ENCODE results near the gene BOD1L1. TPM values are rescaled to one million over a fixed set of nuclear protein-coding genes. Genes with fewer than 3 reads are reported as not detected.

BOD1L1 gene
- total and polyA plus RNA-seq, 2 experiments from 2014 or later: 6.6 to 16.5 TPM

DNA sequence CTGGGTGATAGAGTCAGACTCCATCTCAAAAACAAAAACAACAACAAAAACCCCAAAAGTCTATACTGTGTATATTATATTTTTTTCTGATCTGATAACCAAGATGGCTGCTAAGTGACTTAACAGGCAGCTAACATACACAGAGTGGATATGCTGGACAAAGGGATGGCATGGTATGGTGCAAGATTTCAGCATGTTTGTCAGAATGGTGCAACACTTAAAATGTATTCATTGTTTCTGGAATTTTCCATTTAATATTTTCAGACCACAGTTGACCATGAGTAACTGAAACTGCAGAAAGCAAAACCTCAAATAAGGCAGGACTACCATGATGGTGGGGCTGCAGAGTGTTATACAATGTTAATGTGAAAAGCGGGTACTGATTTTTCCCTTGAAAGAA lies 6.1 kb upstream of the BOD1L1 start:
- Histone ChIP-seq H3K79me2 (ENCODE audit: insufficient read depth) (0 out of 2 replicates have a peak, but pooled peaks cover 1% of the 10 kb centered on the region), H4K20me1 (ENCODE audit: insufficient read depth) (no peaks in the 10 kb centered on the region), H3K4me2 (ENCODE audit: unreplicated experiment) (no peak overlapping the region), H2AFZ (no peak overlapping the region), H3K27ac (no peak overlapping the region), H3K36me3 (ENCODE audit: low read depth) (no peaks in the 10 kb centered on the region), H3F3A (ENCODE audit: insufficient read depth) (no peaks in the 10 kb centered on the region), H3K27me3 (replicated peaks; ENCODE audit: insufficient read depth) (no peaks in the 10 kb centered on the region), H3K9me3 (ENCODE audit: low read depth) (no peaks in the 10 kb centered on the region), H3K4me3 (no peak overlapping the region), H3K4me1 (ENCODE audit: insufficient read depth) (peaks cover 1% of the 10 kb centered on the region; the same call in 1 of the 2 replicates), H3K9me2 (ENCODE audit: insufficient read depth) (0 out of 2 replicates have a peak, but pooled peaks cover 3% of the 10 kb centered on the region), H3K9ac (no peak overlapping the region)
- TF ChIP-seq EZH2 (IDR thresholded peaks at IDR 0.05; ENCODE audit: insufficient read depth, poor library complexity, severe bottlenecking): no peak
- TF ChIP-seq EZH2phosphoT487 (IDR thresholded peaks at IDR 0.05; ENCODE audit: insufficient read depth, low read depth): no peak
- in situ Hi-C loops (cut with MboI): loop anchor here (25.0 kb wide), 1 partner anchor 1379 kb away; the partner anchor contains the start of gene CPEB2
- DNase-seq: peak; percentile 19
- WGBS, 2 experiments (ENCODE audit: low coverage in 1 of 2, low lambda C conversion rate in 2 of 2, missing lambda C conversion rate in 2 of 2): 68 to 70% methylated on average over 1 of the region's 1 CpG

DNA sequence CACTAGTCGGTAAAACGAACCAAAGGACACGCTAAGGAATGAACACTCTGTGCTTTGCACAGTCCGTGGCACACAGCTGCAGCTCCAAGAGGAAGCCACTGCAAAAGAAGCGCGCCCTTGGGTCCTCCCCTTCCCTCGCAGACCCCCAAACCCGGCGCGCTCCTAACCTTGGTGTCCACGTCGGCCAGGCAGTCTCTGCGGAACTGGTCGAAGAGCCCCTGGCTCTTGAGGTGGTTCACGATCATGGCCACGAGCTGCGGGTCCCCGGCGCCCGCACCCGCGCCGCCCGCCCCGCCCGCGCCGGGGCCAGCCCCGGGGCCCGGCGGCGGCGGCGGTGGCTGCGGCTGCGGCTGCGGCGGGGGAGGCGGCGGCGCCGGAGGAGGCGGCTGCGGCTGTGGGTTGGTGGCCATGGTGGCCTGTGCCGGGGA lies 333 bp downstream of the BOD1L1 start:
- Histone ChIP-seq H3K9ac (peak overlapping the region; percentile 94), H4K20me1 (ENCODE audit: insufficient read depth) (0 out of 2 replicates have a peak, but pooled peaks cover 3% of the 10 kb centered on the region), H3K27me3 (replicated peaks; ENCODE audit: insufficient read depth) (no peaks in the 10 kb centered on the region), H3K9me2 (ENCODE audit: insufficient read depth) (0 out of 2 replicates have a peak, but pooled peaks cover 3% of the 10 kb centered on the region), H3K36me3 (ENCODE audit: low read depth) (no peaks in the 10 kb centered on the region), H3K4me1 (ENCODE audit: insufficient read depth) (peaks cover 24% of the 10 kb centered on the region; the same call in 1 of the 2 replicates), H3K4me2 (ENCODE audit: unreplicated experiment) (peak overlapping the region; percentile 96), H3K4me3 (peak overlapping the region; percentile 99), H2AFZ (peak overlapping the region; percentile 87), H3F3A (ENCODE audit: insufficient read depth) (no peaks in the 10 kb centered on the region), H3K27ac (peak overlapping the region; percentile 75), H3K9me3 (ENCODE audit: low read depth) (no peaks in the 10 kb centered on the region), H3K79me2 (ENCODE audit: insufficient read depth) (peaks cover 57% of the 10 kb centered on the region)
- DNase-seq: no peak
- WGBS, 2 experiments (ENCODE audit: low coverage in 1 of 2, low lambda C conversion rate in 2 of 2, missing lambda C conversion rate in 2 of 2): 0 to 1% methylated on average over 17 to 41 of the region's 45 CpGs
- TF ChIP-seq EZH2phosphoT487 (IDR thresholded peaks at IDR 0.05; ENCODE audit: insufficient read depth, low read depth): no peak
- TF ChIP-seq EZH2 (IDR thresholded peaks at IDR 0.05; ENCODE audit: insufficient read depth, poor library complexity, severe bottlenecking): no peak
- in situ Hi-C loops (cut with MboI): loop anchor here (25.0 kb wide), 1 partner anchor 1385 kb away; the partner anchor contains the start of gene CPEB2

GRCh38 chr4:13626492-13627177 lies 890 bp downstream of the BOD1L1 start:
- Histone ChIP-seq H3K4me2 (ENCODE audit: unreplicated experiment) (peak overlapping the region; percentile 96), H4K20me1 (ENCODE audit: insufficient read depth) (0 out of 2 replicates have a peak, but pooled peaks cover 3% of the 10 kb centered on the region), H3K4me1 (ENCODE audit: insufficient read depth) (peaks cover 24% of the 10 kb centered on the region; the same call in 1 of the 2 replicates), H3F3A (ENCODE audit: insufficient read depth) (no peaks in the 10 kb centered on the region), H3K27ac (peak overlapping the region; percentile 38), H3K36me3 (ENCODE audit: low read depth) (no peaks in the 10 kb centered on the region), H3K9me3 (ENCODE audit: low read depth) (no peaks in the 10 kb centered on the region), H3K27me3 (replicated peaks; ENCODE audit: insufficient read depth) (no peaks in the 10 kb centered on the region), H3K4me3 (peak overlapping the region; percentile 99), H2AFZ (peak overlapping the region; percentile 70), H3K79me2 (ENCODE audit: insufficient read depth) (peaks cover 63% of the 10 kb centered on the region), H3K9me2 (ENCODE audit: insufficient read depth) (0 out of 2 replicates have a peak, but pooled peaks cover 3% of the 10 kb centered on the region), H3K9ac (peak overlapping the region; percentile 94)
- TF ChIP-seq EZH2phosphoT487 (IDR thresholded peaks at IDR 0.05; ENCODE audit: insufficient read depth, low read depth): no peak
- no peak for TF ChIP-seq EZH2 (IDR thresholded peaks at IDR 0.05; ENCODE audit: insufficient read depth, poor library complexity, severe bottlenecking)
- peak; percentile 44 for DNase-seq
- in situ Hi-C loops (cut with MboI): loop anchor here (25.0 kb wide), 1 partner anchor 1386 kb away; the partner anchor contains the start of gene CPEB2
- 0 to 4% methylated on average over 9 of the region's 9 CpGs for WGBS, 2 experiments (ENCODE audit: low coverage in 1 of 2, low lambda C conversion rate in 2 of 2, missing lambda C conversion rate in 2 of 2)

DNA sequence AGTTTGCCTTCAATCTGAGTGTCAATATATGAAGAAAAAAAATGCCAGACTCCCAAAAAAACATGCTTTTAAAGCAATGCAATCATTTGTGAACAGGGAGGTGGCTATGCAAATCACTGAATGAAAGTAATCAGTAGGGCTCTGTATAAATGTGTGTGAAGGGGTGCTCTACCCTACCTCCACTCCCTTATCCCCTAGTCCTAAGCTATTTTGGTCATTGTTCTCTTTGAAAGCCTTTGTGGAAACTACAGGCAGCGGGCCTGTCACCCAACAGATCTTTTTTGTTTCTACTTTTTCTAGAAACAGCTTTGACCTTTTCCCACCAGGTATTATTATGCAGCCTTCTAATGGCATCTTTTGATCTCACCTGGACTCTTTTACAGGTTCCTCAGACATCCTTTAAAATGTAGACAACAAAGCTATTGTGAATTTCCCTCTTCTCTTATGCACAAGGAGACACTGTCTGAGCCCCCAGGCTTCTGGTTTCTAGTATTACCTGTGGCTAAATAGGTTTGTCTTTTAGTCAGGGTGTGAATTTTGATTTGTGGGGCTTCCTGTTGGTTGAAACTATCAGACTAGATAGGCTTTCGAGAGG lies 9.2 kb downstream of the BOD1L1 start:
- DNase-seq: no peak
- 93 to 100% methylated on average over 2 of the region's 2 CpGs for WGBS, 2 experiments (ENCODE audit: low coverage in 1 of 2, low lambda C conversion rate in 2 of 2, missing lambda C conversion rate in 2 of 2)
- Histone ChIP-seq H3K36me3 (ENCODE audit: low read depth) (peaks cover 39% of the 10 kb centered on the region), H3K9me3 (ENCODE audit: low read depth) (no peaks in the 10 kb centered on the region), H3K4me1 (ENCODE audit: insufficient read depth) (no peaks in the 10 kb centered on the region), H3F3A (ENCODE audit: insufficient read depth) (no peaks in the 10 kb centered on the region), H3K9ac (no peak overlapping the region), H3K27me3 (replicated peaks; ENCODE audit: insufficient read depth) (no peaks in the 10 kb centered on the region), H2AFZ (no peak overlapping the region), H3K4me3 (no peak overlapping the region), H3K4me2 (ENCODE audit: unreplicated experiment) (no peak overlapping the region), H3K27ac (no peak overlapping the region), H3K9me2 (ENCODE audit: insufficient read depth) (no peaks in the 10 kb centered on the region), H3K79me2 (ENCODE audit: insufficient read depth) (peaks cover 73% of the 10 kb centered on the region), H4K20me1 (ENCODE audit: insufficient read depth) (0 out of 2 replicates have a peak, but pooled peaks cover 11% of the 10 kb centered on the region)
- in situ Hi-C loops (cut with MboI): no loop called here
- TF ChIP-seq EZH2 (IDR thresholded peaks at IDR 0.05; ENCODE audit: insufficient read depth, poor library complexity, severe bottlenecking) (no peak), EZH2phosphoT487 (IDR thresholded peaks at IDR 0.05; ENCODE audit: insufficient read depth, low read depth) (no peak)
